ENCODE results near the gene KIF12.

GRCh38 chr9:114046237-114046755 is 52.8 kb downstream of the KIF12 start:
- TF ChIP-seq POLR2A (IDR thresholded peaks at IDR 0.05; ENCODE audit: low read depth, low read length) (no peak), TAF1 (IDR thresholded peaks at IDR 0.05; ENCODE audit: low read depth, low read length) (no peak)

Measured in GM12891 (cell line).